HL-60 (cell line): ENCODE measurements around the gene MAGEA6.
"Not testable (repeated sequence)": the region's sequence is repeated elsewhere in the genome, so short reads cannot be mapped to it uniquely, and the experiment has no call there.

Source experiments
- DNase-seq, 2 experiments: peaks; one replicate each; pipeline ENCODE4 v3.0.0-alpha.2; 2010 to 2020; ENCODE audit warnings: low read depth in 1 of 2, low spot score in 1 of 2
- H3K27ac ChIP-seq: fragments of 250-450 bp; sonication (Bioruptor Pico); replicated peaks from 2 replicates; pipeline ENCODE4 v1.5.1; 2020; ENCODE audit warnings: mild to moderate bottlenecking, moderate library complexity
- H3K27me3 ChIP-seq: fragments of 250-450 bp; sonication (Bioruptor Pico); 2 replicates; pipeline ENCODE4 v1.5.1; 2021; ENCODE audit warnings: mild to moderate bottlenecking, moderate library complexity; ENCODE audit not compliant: insufficient read depth, poor library complexity, severe bottlenecking
- H3K4me3 ChIP-seq: replicated peaks from 2 replicates; pipeline ENCODE4 v1.5.1; 2011; ENCODE audit warnings: mild to moderate bottlenecking, control low read depth, low read length; ENCODE audit not compliant: insufficient read depth
- GABPA ChIP-seq: IDR thresholded peaks from 2 replicates; pipeline ENCODE4 v1.6.1; 2012; ENCODE audit warnings: low read depth
- POLR2AphosphoS5 ChIP-seq: IDR thresholded peaks from 2 replicates; pipeline ENCODE4 v1.6.1; 2012; ENCODE audit warnings: low read depth
- SPI1 ChIP-seq: IDR thresholded peaks from 2 replicates; pipeline ENCODE4 v1.6.1; 2012; ENCODE audit warnings: low read depth, mild to moderate bottlenecking, borderline replicate concordance
- long read RNA-seq: library from polyadenylated mRNA; unstranded; transcript quantifications from one replicate; pipeline ENCODE4 v2.0.0, GENCODE V29; 2020
- TF ChIP-seq, protein P1 (sequence below): IDR thresholded peaks from 2 replicates; pipeline ENCODE4 v1.6.1; 2012; ENCODE audit warnings: low read depth; ENCODE audit not compliant: insufficient replicate concordance
- TF ChIP-seq, protein P2 (sequence below): IDR thresholded peaks from one replicate; pipeline ENCODE4 v1.5.1; 2011; ENCODE audit warnings: low read length, control low read depth, inconsistent platforms; ENCODE audit not compliant: insufficient read depth

Gene MAGEA6, protein sequence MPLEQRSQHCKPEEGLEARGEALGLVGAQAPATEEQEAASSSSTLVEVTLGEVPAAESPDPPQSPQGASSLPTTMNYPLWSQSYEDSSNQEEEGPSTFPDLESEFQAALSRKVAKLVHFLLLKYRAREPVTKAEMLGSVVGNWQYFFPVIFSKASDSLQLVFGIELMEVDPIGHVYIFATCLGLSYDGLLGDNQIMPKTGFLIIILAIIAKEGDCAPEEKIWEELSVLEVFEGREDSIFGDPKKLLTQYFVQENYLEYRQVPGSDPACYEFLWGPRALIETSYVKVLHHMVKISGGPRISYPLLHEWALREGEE
- long read RNA-seq = 0 reads

DNA sequence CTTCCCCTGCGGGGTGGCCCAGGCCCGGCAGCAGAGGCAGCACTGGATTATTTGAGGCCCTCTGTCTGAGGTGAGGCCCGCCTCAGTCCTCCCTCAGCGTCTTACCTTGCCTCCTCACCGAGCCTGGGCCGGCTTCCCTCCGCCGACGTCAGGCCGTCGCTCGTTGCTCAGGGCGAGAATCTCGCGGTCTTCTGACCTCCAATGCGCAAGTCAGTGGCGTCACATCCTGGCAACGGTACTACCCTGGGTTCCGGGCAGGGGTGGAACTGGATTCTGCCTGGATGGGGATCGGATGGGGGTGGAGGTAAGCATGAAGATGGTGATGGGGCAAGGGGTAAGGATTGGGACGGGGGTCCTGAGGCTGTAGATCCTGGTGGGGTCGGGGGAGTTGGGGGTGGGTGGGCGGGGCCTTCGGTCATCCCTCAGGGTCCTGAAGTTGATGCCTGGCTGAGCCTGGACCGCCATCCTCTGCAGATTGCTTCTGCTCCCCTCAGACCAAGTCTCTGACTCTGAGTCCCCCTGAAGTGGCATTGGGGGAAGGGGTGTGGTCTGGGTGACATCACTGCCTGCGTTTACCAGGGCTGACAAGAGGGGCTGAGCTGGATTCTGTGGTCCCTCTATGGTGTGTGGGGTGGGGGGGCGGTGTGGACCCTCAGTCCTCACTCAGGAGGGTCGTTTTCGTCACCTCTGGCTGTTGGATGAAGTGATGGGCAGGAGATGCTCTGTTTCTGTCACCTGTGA, at the start of gene MAGEA6:
TSS of gene MAGEA6 (minus strand) at position 141 of the 741 bp plus-strand sequence. CDS start 2,039 bp downstream, outside the sequence.
- H3K27me3 ChIP-seq, H3K4me3 ChIP-seq, DNase-seq, H3K27ac ChIP-seq: not testable (repeated sequence)

DNA sequence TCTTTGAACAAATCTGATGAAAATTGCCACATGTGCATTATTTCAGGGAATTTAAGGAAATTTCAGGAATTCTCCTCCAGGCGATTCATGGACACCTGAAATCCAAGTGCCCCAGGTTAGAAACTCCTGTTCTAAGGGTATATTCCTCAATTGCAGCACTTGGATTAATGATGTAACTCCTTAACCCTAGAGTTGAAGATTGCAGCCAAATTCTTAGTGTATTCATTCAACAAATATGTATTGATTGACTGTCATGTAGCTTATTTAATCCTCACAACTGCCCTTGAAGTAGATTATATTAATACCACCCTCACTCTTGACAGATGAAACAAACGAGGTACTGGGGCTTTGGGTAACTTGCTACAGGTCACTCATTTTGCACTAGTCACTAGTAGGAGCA, 49.8 kb upstream of the MAGEA6 start:
- H3K27ac ChIP-seq = no peak overlapping the region
- TF ChIP-seq, protein P1, sequence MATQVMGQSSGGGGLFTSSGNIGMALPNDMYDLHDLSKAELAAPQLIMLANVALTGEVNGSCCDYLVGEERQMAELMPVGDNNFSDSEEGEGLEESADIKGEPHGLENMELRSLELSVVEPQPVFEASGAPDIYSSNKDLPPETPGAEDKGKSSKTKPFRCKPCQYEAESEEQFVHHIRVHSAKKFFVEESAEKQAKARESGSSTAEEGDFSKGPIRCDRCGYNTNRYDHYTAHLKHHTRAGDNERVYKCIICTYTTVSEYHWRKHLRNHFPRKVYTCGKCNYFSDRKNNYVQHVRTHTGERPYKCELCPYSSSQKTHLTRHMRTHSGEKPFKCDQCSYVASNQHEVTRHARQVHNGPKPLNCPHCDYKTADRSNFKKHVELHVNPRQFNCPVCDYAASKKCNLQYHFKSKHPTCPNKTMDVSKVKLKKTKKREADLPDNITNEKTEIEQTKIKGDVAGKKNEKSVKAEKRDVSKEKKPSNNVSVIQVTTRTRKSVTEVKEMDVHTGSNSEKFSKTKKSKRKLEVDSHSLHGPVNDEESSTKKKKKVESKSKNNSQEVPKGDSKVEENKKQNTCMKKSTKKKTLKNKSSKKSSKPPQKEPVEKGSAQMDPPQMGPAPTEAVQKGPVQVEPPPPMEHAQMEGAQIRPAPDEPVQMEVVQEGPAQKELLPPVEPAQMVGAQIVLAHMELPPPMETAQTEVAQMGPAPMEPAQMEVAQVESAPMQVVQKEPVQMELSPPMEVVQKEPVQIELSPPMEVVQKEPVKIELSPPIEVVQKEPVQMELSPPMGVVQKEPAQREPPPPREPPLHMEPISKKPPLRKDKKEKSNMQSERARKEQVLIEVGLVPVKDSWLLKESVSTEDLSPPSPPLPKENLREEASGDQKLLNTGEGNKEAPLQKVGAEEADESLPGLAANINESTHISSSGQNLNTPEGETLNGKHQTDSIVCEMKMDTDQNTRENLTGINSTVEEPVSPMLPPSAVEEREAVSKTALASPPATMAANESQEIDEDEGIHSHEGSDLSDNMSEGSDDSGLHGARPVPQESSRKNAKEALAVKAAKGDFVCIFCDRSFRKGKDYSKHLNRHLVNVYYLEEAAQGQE = no peak
- TF ChIP-seq SPI1 = no peak
- TF ChIP-seq, protein P2, sequence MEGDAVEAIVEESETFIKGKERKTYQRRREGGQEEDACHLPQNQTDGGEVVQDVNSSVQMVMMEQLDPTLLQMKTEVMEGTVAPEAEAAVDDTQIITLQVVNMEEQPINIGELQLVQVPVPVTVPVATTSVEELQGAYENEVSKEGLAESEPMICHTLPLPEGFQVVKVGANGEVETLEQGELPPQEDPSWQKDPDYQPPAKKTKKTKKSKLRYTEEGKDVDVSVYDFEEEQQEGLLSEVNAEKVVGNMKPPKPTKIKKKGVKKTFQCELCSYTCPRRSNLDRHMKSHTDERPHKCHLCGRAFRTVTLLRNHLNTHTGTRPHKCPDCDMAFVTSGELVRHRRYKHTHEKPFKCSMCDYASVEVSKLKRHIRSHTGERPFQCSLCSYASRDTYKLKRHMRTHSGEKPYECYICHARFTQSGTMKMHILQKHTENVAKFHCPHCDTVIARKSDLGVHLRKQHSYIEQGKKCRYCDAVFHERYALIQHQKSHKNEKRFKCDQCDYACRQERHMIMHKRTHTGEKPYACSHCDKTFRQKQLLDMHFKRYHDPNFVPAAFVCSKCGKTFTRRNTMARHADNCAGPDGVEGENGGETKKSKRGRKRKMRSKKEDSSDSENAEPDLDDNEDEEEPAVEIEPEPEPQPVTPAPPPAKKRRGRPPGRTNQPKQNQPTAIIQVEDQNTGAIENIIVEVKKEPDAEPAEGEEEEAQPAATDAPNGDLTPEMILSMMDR = no peak
- no peak for TF ChIP-seq POLR2AphosphoS5
- no peak for TF ChIP-seq GABPA

DNA sequence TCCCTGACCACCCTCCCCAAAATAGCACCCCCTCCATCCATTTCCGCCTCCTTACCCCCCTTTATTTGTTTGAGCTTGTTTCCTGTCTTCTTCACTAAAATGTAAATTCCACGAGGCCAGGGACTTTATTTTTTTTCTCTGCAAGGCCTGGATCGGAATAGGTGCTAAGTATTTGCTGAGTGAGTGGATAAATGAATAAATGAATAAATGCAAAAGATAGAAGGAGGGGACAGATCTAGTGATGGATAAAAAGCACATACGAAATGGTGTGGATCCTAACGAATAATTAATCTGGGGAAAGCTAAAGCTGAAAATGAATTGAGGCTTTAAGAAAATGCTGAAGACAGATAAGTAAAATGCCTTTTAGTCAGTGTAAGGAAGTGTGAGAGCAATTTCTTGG, 48.9 kb upstream of the MAGEA6 start:
- no peak for DNase-seq
- H3K27ac ChIP-seq = no peak overlapping the region
- TF ChIP-seq, protein P2 = no peak
- TF ChIP-seq GABPA (no peak), POLR2AphosphoS5 (no peak)
- TF ChIP-seq, protein P1 = no peak

More for the DNA sequence above, 49.8 kb upstream of the MAGEA6 start:
- DNase-seq = no peak
- Histone ChIP-seq H3K27me3 (peaks cover 3% of the 10 kb centered on the region), H3K4me3 (no peak overlapping the region)

DNA sequence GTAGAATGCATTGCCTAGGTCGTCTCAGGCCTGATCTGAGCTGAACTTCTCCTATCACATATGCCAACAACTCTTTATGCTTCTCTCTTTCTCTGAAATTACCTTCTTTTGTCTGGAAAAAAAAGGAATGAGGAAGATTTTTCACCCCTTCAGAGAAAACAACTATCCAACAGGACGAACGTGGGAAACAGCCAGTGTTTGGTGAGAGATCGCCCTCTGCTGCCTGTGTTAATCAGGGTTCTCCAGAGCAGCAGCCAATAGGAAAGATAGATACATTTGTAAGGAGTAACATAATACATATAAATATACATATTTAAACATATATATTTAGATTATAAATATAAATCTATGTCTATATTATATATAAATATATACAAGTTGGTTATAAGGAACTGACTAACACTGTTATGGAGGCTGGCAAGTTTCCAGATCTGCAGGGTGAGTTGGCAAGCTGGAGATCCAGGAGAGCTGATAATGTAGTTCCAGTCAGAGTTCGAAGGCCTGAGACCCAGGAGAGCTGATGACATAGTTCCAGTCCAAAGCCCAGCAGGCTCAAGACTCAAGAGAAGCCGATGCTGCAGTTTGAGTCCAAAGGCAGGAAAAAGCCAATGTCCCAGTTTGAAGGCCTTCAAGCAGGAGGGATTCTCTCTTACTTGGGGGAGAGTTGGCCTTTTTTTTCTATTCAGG, 47.7 kb upstream of the MAGEA6 start:
- TF ChIP-seq, protein P1 = no peak
- TF ChIP-seq, protein P2 = peak; percentile 21
- H3K27me3 ChIP-seq = peaks cover 3% of the 10 kb centered on the region
- H3K4me3 ChIP-seq = no peak overlapping the region
- no peak for DNase-seq
- no peak overlapping the region for H3K27ac ChIP-seq

More for the DNA sequence above, 48.9 kb upstream of the MAGEA6 start:
- peaks cover 3% of the 10 kb centered on the region for H3K27me3 ChIP-seq
- no peak overlapping the region for H3K4me3 ChIP-seq
